ENCODE measurements around the gene RASSF9.

The RASSF9 gene

GRCh38 chr12:85820101-85820500, 16.1 kb downstream of the RASSF9 start:
- DNase-seq = no peak

GRCh38 chr12:85814741-85815140, 21.5 kb downstream of the RASSF9 start:
- no peak for DNase-seq

DNA sequence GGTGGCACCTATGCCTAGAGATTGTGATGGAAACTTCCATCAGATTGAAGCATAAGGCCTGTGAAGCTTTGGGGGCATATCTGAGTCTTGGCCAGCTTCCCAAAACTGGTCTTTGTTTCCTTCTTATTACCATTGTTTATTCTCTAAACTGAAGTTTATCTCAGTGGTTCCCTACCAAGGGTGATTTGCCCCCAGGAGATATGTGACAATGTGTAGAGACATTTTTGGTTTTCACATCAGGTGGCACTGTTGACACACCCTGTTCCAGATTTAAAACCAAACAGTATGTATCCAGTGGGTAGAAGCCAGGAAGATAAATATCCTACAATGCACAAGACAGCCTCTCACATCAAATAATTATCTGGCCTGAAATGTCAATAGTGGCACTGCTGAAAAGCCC, 22.1 kb downstream of the RASSF9 start:
- DNase-seq = no peak

- no peak for DNase-seq
Measured at GRCh38 chr12:85809500-85809899, 26.7 kb downstream of the RASSF9 start.

GRCh38 chr12:85807730-85808129, 28.5 kb downstream of the RASSF9 start:
- DNase-seq = no peak

DNA sequence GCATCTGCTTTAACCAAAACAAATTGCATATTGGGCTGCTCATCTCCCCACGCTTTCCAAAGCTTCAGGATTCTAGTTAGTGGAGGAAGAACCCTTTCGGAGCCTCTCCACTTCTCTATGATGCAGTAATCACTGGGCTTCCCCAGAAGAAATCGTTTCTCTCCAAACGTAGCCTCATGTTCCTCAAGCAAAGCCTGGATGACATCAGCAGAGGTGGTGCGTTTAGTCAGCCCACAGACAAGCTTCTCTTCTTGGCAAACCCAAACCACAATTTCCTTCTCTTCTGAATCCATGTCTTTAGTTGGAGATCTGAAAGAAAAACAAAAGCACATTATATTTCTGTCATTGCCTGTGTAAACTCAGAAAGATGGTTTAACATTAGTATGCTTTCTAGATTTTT, 30.6 kb downstream of the RASSF9 start:
- no peak for DNase-seq

DNA sequence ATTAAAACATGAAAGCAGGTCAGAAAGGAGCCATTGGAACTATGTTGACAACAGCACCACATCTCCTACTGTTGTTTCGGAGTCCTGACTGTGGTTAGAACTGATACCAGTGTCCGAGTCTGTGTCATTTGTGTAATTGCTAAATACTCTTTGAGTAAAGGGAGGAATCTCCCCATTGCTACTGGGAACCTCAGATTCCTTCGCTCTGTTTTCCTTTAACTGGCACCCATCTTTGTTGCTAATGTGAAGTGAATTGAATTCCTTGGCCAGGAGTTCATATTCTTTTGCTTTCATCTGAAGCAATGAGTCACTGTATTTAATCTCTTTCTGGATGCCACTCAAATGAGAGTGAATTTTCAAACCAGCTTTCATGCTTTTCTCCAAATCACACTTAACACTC, 31.5 kb downstream of the RASSF9 start:
- DNase-seq = no peak

DNA sequence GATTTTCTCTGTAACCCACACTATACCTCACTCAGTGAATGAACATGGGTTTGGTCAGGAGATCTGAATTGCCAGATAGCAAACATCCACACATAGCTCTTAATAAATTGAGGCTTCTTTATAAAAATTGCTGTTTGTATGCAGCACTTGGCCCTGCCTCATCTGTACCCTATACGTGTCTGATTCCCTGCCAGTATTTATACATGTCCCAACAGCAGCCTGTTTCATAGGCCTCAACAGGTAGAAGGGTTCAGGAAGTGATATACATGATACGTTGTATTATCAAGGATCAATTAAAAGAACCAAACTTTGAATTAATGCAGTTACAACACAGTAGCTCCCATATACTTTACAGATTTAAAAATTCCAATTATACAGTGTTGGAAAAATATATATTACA, 32.3 kb downstream of the RASSF9 start:
- DNase-seq = no peak

DNA sequence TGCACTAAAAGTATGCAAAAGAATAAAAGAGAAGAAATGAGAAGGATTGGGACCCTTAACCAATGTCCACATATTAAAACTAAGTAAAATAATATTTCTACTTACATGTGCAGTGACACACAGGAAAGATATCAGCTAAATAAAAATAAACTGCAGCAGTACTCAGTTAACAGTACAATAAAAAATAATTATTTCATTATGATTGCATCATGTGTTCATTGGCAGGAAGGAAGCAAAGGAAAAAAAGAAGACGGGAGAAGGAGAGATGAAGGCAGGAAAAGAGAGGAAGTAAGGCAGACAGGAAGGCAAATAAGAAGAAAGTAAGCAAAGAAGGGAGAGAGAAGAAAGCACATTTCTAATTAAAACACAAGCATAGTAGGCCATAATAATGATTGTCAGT, 33.0 kb downstream of the RASSF9 start:
- DNase-seq = no peak

DNA sequence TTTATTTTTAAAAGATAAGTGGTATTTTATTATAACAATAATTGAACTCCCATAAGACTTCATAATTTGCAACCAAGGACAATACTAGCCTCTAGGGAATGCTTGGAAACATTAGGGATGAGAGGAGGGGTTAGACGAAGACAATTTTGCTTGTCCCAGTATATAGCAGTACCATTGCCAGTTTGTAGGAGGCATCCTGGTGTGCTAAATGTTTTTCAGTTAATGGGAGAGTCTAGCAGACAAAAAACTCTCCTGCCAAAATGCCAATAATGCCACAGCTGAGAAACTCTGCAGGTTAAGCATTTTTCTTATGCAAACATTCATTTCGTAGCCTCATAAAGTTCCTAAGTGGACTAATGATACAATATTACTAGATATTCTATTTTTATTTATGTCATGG, 38.1 kb downstream of the RASSF9 start:
- no peak for DNase-seq

DNA sequence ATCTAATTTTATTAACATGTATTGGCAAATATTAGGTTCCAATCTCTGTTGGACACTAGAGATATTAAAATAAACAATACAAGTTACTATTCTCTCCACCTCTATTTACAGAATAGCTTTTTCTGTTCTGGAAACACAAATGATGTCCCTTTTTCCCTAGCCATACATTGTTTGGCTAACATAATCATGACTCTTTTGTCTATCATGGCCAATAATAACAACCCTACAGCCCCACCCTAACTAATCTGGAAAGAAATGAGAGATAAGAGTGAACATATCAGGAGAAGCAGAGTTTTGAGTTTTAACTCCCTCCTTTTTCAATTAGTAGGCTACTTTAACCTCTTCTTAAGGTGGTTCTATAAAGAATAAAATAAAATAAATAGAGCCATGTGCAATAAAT, 40.2 kb downstream of the RASSF9 start:
- DNase-seq = no peak

- no peak for DNase-seq
Measured at GRCh38 chr12:85794531-85794930, 41.7 kb downstream of the RASSF9 start.

DNA sequence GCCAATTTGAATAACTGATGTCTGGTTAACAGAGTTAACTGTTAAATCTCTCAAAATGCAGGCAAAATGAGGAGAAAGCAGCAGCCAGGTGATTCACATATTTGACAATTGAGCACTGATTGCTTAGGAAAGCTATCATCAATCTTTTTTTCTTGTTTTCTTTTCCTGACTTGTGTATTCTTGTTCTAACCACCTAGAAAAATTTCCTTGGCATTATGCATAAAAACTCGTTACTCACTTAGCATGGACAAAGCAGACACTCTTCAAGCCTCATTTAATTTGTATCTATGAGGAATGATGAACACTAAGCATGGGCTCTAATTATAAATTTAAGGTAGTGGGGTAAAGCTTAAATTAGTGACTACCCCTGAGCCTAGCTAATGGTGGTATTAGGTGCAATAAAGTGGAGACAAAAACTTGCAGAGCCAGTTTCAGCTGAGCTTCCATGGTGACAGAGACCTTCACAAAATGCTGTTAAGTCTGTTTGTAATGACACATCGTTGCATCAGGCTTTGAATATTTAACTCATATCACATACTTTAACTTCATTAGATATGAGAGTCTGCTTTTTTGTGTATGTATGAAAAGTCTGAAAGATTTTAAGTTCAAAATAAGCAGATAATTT, 52.0 kb downstream of the RASSF9 start:
- no peak for DNase-seq

DNA sequence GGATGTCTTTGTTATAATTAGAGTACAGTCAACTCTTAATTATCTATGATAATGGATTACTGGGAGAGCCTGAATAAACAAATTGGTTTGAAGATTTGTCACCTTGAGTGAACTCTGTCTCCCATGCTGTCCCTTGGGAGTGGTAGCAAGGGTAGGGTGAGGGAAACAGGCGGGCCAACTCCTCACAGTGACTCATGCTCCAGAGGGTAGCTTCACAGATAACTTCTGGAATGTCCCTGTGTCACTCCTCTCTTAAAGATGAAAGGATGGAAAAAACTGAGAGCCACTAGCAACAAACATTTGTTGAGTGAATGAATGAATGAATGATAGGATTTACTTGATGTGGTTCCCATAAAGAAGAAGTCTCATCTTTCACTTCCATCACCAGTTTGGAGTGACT, 53.5 kb downstream of the RASSF9 start:
- no peak for DNase-seq

DNA sequence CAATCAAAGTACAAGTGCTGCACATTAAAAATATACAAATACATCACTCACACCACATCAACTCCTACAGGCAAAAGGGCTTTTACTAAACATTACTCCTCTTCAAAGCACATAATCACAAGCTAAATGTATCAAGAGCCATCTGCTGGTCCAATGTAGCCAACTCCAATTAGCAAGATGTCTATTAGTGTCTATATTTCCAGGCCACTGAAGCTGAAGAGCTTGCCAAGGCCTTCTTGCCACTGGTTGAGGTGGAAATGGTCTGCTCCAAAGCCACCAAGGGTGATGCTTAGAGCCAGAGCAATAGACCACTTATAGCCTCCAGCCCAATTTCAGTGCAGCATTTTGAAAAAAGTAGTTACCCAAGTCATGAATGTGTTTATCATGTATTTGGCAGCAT, 54.4 kb downstream of the RASSF9 start:
- no peak for DNase-seq

GRCh38 chr12:85779768-85780167, 56.4 kb downstream of the RASSF9 start:
- DNase-seq = no peak

DNA sequence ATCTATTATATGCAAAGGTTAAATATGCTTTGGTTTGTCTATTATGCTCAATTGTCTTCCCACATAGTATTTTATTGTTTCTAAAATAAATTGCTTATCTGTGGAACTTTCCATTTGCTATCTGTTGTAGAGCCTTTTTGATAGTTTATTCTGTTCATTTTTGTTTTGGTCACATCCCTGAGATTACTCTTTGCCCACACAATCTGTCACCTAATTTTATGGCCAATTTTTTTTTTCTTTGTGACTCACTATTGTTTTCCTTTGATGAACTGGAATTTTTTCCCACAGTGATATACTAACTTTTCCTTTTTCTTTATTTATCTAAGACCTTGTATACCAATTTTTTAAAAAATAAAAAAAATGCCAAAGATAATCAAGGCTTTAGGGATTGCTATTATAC, 61.1 kb downstream of the RASSF9 start:
- DNase-seq = no peak

GRCh38 chr12:85765453-85765869, 70.7 kb downstream of the RASSF9 start:
- DNase-seq = no peak

GRCh38 chr12:85759623-85760022, 76.6 kb downstream of the RASSF9 start:
- DNase-seq = no peak

DNA sequence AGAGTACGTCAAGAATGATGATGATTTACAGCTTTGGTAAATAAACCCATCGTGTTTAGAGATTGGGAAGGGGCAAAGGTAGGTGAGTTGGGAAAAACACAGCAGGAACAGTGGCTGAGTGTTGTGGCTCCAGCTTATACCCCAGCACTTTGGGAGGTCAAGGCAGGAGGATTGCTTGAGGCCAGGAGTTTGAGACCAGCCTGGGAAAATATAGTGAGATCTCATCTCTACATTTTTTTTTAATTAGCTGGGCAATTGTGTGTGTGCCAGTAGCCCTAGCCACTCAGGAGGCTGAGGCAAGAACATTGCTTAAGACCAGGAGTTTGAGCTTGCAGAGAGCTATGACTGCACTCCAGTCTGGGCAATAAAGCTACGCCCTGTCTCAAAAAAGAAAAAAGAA, 77.1 kb downstream of the RASSF9 start:
- DNase-seq = no peak

- DNase-seq = no peak
Measured at GRCh38 chr12:85755760-85756159, 80.4 kb downstream of the RASSF9 start.

All from SIG-M5 (cell line).